GM19438 (cell line): ENCODE data around the gene WDR70.
"Not testable (repeated sequence)": the region's sequence is repeated elsewhere in the genome, so short reads cannot be mapped to it uniquely, and the experiment has no call there.

Experiments
- ATAC-seq: cut with Tn5 transposase; IDR thresholded peaks from one replicate; pipeline ENCODE4 v1.9.1; 2021; ENCODE audit warnings: low read depth; ENCODE audit not compliant: unreplicated experiment

The WDR70 gene

GRCh38 chr5:37506722-37507121 is 127.6 kb downstream of the WDR70 start:
- ATAC-seq, result no peak

- no peak for ATAC-seq
Measured at GRCh38 chr5:37511646-37512045, 132.5 kb downstream of the WDR70 start.

- no peak for ATAC-seq
Measured at GRCh38 chr5:37514946-37515345, 135.8 kb downstream of the WDR70 start.

- ATAC-seq, result no peak
Measured at GRCh38 chr5:37517686-37518085, 138.6 kb downstream of the WDR70 start.

GRCh38 chr5:37518356-37518755 is 139.2 kb downstream of the WDR70 start:
- ATAC-seq, result not testable (repeated sequence)

GRCh38 chr5:37519304-37519703 is 140.2 kb downstream of the WDR70 start:
- no peak for ATAC-seq

GRCh38 chr5:37519807-37520206 is 140.7 kb downstream of the WDR70 start:
- no peak for ATAC-seq

- ATAC-seq, result no peak
Measured at GRCh38 chr5:37520811-37521210, 141.7 kb downstream of the WDR70 start.

- no peak for ATAC-seq
Measured at GRCh38 chr5:37532976-37533740, 154.0 kb downstream of the WDR70 start.

- ATAC-seq, result no peak
Measured at GRCh38 chr5:37533851-37534250, 154.7 kb downstream of the WDR70 start.

- ATAC-seq, result no peak
Measured at GRCh38 chr5:37539459-37539858, 160.3 kb downstream of the WDR70 start.

GRCh38 chr5:37543216-37543615 is 164.1 kb downstream of the WDR70 start:
- no peak for ATAC-seq

GRCh38 chr5:37549411-37549810 is 170.3 kb downstream of the WDR70 start:
- no peak for ATAC-seq

GRCh38 chr5:37552161-37552560 is 173.0 kb downstream of the WDR70 start:
- no peak for ATAC-seq

- ATAC-seq, result no peak
Measured at GRCh38 chr5:37552770-37553719, 173.9 kb downstream of the WDR70 start.

- ATAC-seq, result no peak
Measured at GRCh38 chr5:37553720-37554404, 174.7 kb downstream of the WDR70 start.

- ATAC-seq, result no peak
Measured at GRCh38 chr5:37554405-37554739, 175.3 kb downstream of the WDR70 start.

- no peak for ATAC-seq
Measured at GRCh38 chr5:37554938-37555337, 175.8 kb downstream of the WDR70 start.

GRCh38 chr5:37557734-37558293 is 178.7 kb downstream of the WDR70 start:
- no peak for ATAC-seq

GRCh38 chr5:37565062-37565670 is 186.0 kb downstream of the WDR70 start:
- no peak for ATAC-seq
